ENCODE results near the gene BCS1L.

Gene BCS1L

GRCh38 chr2:218698885-218699284 lies 39.4 kb downstream of the BCS1L start:
- TF ChIP-seq CTCF (IDR thresholded peaks at IDR 0.05; ENCODE audit: low read depth, low read length) (no peak), EZH2phosphoT487 (IDR thresholded peaks at IDR 0.05; ENCODE audit: low read depth) (no peak)
- Histone ChIP-seq H3K79me2 (ENCODE audit: low read length) (no peaks in the 10 kb centered on the region), H3K27me3 (ENCODE audit: low read depth, low read length) (no peaks in the 10 kb centered on the region), H3K4me3 (ENCODE audit: low read length) (no peak overlapping the region), H3K9me3 (ENCODE audit: insufficient read depth, low read length) (no peaks in the 10 kb centered on the region), H3K27ac (ENCODE audit: low read length) (no peak overlapping the region), H2AFZ (ENCODE audit: low read depth, low read length) (no peak overlapping the region), H3K36me3 (replicated peaks; ENCODE audit: low read depth, low read length) (no peaks in the 10 kb centered on the region), H3K4me2 (ENCODE audit: low read length) (no peak overlapping the region), H3K9ac (ENCODE audit: low read length) (no peak overlapping the region), H4K20me1 (ENCODE audit: insufficient read depth, low read length) (no peaks in the 10 kb centered on the region), H3K4me1 (ENCODE audit: low read length) (no peaks in the 10 kb centered on the region)

DNA sequence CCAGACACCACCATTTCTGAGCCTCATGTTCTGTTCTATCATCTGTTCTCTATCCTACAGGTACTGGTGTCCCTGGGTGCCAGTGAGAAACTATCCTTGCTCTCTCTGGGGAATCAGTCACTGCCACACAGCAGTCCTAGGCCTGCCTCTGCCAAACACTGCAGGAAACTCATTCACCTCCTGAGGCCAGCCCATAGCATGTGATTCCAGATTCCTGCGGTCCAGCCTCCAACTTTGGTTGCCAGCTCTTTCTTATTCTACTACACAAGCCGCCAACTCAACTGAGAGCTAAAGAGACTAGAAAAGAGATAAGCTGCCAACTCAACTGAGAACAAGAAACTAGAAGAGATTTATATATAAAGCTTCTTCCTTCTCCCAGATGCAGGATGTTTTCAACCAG lies 42.3 kb downstream of the BCS1L start:
- Histone ChIP-seq H4K20me1 (ENCODE audit: insufficient read depth, low read length) (no peaks in the 10 kb centered on the region), H3K9ac (ENCODE audit: low read length) (no peak overlapping the region), H3K9me3 (ENCODE audit: insufficient read depth, low read length) (no peaks in the 10 kb centered on the region), H3K79me2 (ENCODE audit: low read length) (no peaks in the 10 kb centered on the region), H2AFZ (ENCODE audit: low read depth, low read length) (no peak overlapping the region), H3K4me3 (ENCODE audit: low read length) (no peak overlapping the region), H3K27me3 (ENCODE audit: low read depth, low read length) (no peaks in the 10 kb centered on the region), H3K4me2 (ENCODE audit: low read length) (no peak overlapping the region), H3K27ac (ENCODE audit: low read length) (no peak overlapping the region), H3K4me1 (ENCODE audit: low read length) (no peaks in the 10 kb centered on the region), H3K36me3 (replicated peaks; ENCODE audit: low read depth, low read length) (no peaks in the 10 kb centered on the region)
- no peak for TF ChIP-seq EZH2phosphoT487 (IDR thresholded peaks at IDR 0.05; ENCODE audit: low read depth)
- no peak for TF ChIP-seq CTCF (IDR thresholded peaks at IDR 0.05; ENCODE audit: low read depth, low read length)

DNA sequence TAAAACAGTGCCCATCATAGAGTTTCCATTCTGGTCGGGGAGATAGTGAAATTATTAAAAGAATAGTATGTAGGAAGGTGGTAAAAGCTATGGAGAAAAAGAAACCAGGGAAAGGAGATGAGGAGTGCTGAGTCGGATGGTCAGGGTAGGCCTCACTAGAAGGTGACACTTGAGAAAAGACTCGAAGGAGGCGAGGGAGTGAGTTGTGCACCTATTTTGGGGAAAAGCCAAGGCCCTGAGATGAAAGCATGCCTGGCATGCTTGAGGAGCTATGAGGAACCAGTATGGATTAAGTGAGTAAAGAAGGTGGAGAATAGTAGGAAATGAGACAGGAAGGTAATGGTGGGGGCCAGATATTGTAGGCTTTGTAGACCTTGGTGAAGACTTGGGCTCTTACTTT lies 43.9 kb downstream of the BCS1L start:
- H3K36me3 ChIP-seq (replicated peaks; ENCODE audit: low read depth, low read length) = no peaks in the 10 kb centered on the region

DNA sequence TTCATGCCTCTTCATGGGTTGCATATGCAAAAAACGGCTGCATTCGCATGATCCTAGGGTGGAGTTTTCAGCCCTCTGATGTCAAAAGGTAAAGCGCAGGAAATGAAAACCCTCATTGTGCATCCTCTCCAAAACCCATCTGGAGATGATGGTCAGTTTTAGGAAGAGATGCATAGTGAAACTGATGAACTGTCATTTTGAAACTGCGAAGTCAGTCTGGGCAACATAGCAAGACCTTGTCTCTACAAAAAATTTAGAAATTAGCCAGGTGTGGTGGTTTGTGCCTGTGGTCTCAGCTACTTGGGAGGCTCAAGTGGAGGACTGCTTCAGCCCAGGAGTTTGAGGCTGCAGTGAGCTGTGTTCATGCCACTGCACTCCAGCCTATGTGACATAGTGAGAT lies 48.6 kb downstream of the BCS1L start:
- H3K27ac ChIP-seq (ENCODE audit: low read length) = no peak overlapping the region
- no peaks in the 10 kb centered on the region for H4K20me1 ChIP-seq (ENCODE audit: insufficient read depth, low read length)
- H3K4me2 ChIP-seq (ENCODE audit: low read length) = no peak overlapping the region
- H3K9me3 ChIP-seq (ENCODE audit: insufficient read depth, low read length) = no peaks in the 10 kb centered on the region
- no peak overlapping the region for H2AFZ ChIP-seq (ENCODE audit: low read depth, low read length)
- H3K79me2 ChIP-seq (ENCODE audit: low read length) = peaks cover 22% of the 10 kb centered on the region
- H3K27me3 ChIP-seq (ENCODE audit: low read depth, low read length) = no peaks in the 10 kb centered on the region
- H3K4me3 ChIP-seq (ENCODE audit: low read length) = no peak overlapping the region
- peaks cover 5% of the 10 kb centered on the region for H3K4me1 ChIP-seq (ENCODE audit: low read length)
- H3K9ac ChIP-seq (ENCODE audit: low read length) = no peak overlapping the region
- no peaks in the 10 kb centered on the region for H3K36me3 ChIP-seq (replicated peaks; ENCODE audit: low read depth, low read length)
- TF ChIP-seq CTCF (IDR thresholded peaks at IDR 0.05; ENCODE audit: low read depth, low read length) (no peak), EZH2phosphoT487 (IDR thresholded peaks at IDR 0.05; ENCODE audit: low read depth) (no peak)

More for the DNA sequence above, 43.9 kb downstream of the BCS1L start:
- H3K4me2 ChIP-seq (ENCODE audit: low read length) = no peak overlapping the region
- no peak overlapping the region for H3K27ac ChIP-seq (ENCODE audit: low read length)
- no peaks in the 10 kb centered on the region for H3K9me3 ChIP-seq (ENCODE audit: insufficient read depth, low read length)
- H3K4me3 ChIP-seq (ENCODE audit: low read length) = no peak overlapping the region
- H3K9ac ChIP-seq (ENCODE audit: low read length) = no peak overlapping the region
- no peak overlapping the region for H2AFZ ChIP-seq (ENCODE audit: low read depth, low read length)
- H3K27me3 ChIP-seq (ENCODE audit: low read depth, low read length) = no peaks in the 10 kb centered on the region
- no peaks in the 10 kb centered on the region for H3K79me2 ChIP-seq (ENCODE audit: low read length)
- H3K4me1 ChIP-seq (ENCODE audit: low read length) = no peaks in the 10 kb centered on the region
- H4K20me1 ChIP-seq (ENCODE audit: insufficient read depth, low read length) = no peaks in the 10 kb centered on the region
- TF ChIP-seq EZH2phosphoT487 (IDR thresholded peaks at IDR 0.05; ENCODE audit: low read depth) (no peak), CTCF (IDR thresholded peaks at IDR 0.05; ENCODE audit: low read depth, low read length) (no peak)

All from OCI-LY3 (cell line).